Measurements from ENCODE around the gene GHSR. TPM values are rescaled to one million over a fixed set of nuclear protein-coding genes. Genes with fewer than 3 reads are reported as not detected.

Gene GHSR
- total and polyA plus RNA-seq, 10 donors: not detected

GRCh38 chr3:172396400-172396799, 51.9 kb downstream of the GHSR start:
- intact Hi-C loops (cut with DNase I; ENCODE audit: low total_unique reads): no loop called here
- WGBS, 5 donors: 86 to 94% (median 87%) methylated on average over 7 of the region's 7 CpGs
- Histone ChIP-seq H3K36me3 (peaks cover 0 to 50% (median 10%) of the 10 kb centered on the region in 6 donors), H3K27me3 (replicated peaks in 1 of 7) (no peaks in the 10 kb centered on the region), H3K4me3 (no peak overlapping the region), H3K4me1 (no peaks in the 10 kb centered on the region), H3K9me3 (no peaks in the 10 kb centered on the region), H3K27ac (no peak overlapping the region)
- TF ChIP-seq POLR2AphosphoS5 (IDR thresholded peaks at IDR 0.05) (no peak), CTCF (IDR thresholded peaks at IDR 0.05 in 8 of 11, conservative IDR thresholded peaks at IDR 0.05 in 3 of 11) (no peak), POLR2A (IDR thresholded peaks at IDR 0.05) (no peak)
- no peak for DNase-seq

DNA sequence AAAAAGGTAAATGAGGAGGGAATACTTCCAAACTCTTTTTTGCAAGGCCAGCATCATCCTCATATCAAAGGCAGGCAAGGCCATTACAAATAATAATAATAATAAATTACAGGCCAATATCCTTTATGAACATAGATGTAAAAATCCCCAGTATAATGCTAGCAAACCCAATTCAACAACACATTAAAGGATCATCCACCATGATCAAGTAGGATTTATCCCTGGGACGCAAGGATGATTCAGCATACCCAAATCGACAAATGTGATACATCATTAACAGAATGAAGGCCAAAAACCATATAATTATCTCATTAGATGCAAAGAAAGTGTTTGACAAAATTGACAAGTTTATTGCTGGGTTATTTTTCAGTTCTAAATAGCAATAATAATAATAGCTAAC, 53.6 kb downstream of the GHSR start:
- intact Hi-C loops (cut with DNase I; ENCODE audit: low total_unique reads): no loop called here
- Histone ChIP-seq H3K4me1 (no peaks in the 10 kb centered on the region), H3K27ac (no peak overlapping the region), H3K9me3 (no peaks in the 10 kb centered on the region), H3K36me3 (peaks cover 0 to 35% (median 10%) of the 10 kb centered on the region in 6 donors), H3K27me3 (replicated peaks in 1 of 7) (no peaks in the 10 kb centered on the region), H3K4me3 (no peak overlapping the region)
- no peak for DNase-seq
- no peak for TF ChIP-seq CTCF (IDR thresholded peaks at IDR 0.05 in 8 of 11, conservative IDR thresholded peaks at IDR 0.05 in 3 of 11)
- TF ChIP-seq POLR2A (IDR thresholded peaks at IDR 0.05): no peak
- no peak for TF ChIP-seq POLR2AphosphoS5 (IDR thresholded peaks at IDR 0.05)
- 90 to 99% (median 97%) methylated on average over 2 of the region's 2 CpGs for WGBS, 5 donors

Other genes starting within 250 kb of the GHSR start
- 100 to 1,000 TPM in 3 of 7 donors, 10 to 100 TPM in 4; 62.0 to 156 (median 95.6) TPM for gene TNFSF10, start 75.0 kb upstream of the GHSR start, total RNA-seq
- gene TNFSF10, start 75.0 kb upstream of the GHSR start, polyA plus RNA-seq: 10 to 100 TPM; 19.5 to 27.5 (median 19.6) TPM